Skeletal muscle satellite cell (primary cell): ENCODE results near the gene CFAP61. TPM values are rescaled to one million over a fixed set of nuclear protein-coding genes. Genes with fewer than 3 reads are reported as not detected.
A peak's percentile ranks its signal among the peaks of the same experiment; 100 is the strongest.
"Not testable (repeated sequence)": the region's sequence is repeated elsewhere in the genome, so short reads cannot be mapped to it uniquely, and the experiment has no call there.

Source experiments
- H3K27me3 ChIP-seq: 2 replicates; pipeline ENCODE4 v1.7.0; 2013; ENCODE audit warnings: low read length; ENCODE audit not compliant: control insufficient read depth, insufficient read depth
- H3K36me3 ChIP-seq: 2 replicates; pipeline ENCODE4 v1.7.0; 2013; ENCODE audit warnings: mild to moderate bottlenecking, control low read depth, low read length; ENCODE audit not compliant: insufficient read depth
- H3K4me1 ChIP-seq: 2 replicates; pipeline ENCODE4 v1.7.0; 2013; ENCODE audit warnings: low read length; ENCODE audit not compliant: control insufficient read depth, insufficient read depth
- H3K4me2 ChIP-seq: 2 replicates; pipeline ENCODE4 v1.7.0; 2013; ENCODE audit warnings: mild to moderate bottlenecking, low read length
- H3K4me3 ChIP-seq: 2 replicates; pipeline ENCODE4 v1.7.0; 2013; ENCODE audit warnings: low read length
- H3K9ac ChIP-seq: 2 replicates; pipeline ENCODE4 v1.7.0; 2013; ENCODE audit warnings: mild to moderate bottlenecking, low read depth, low read length, moderate library complexity
- H3K9me3 ChIP-seq: replicated peaks from 2 replicates; pipeline ENCODE4 v1.7.0; 2013; ENCODE audit warnings: mild to moderate bottlenecking, control low read depth, low read length
- total RNA-seq: library from RNA; depleted of rRNA; stranded (reverse); fragments of >200 nt; gene quantifications from 2 replicates; pipeline ENCODE4 v1.2.3, GENCODE V29; 2012; rRNA removed

CFAP61 gene
- not detected in 2 replicates for total RNA-seq

GRCh38 chr20:20052074-20052970 is at the start of gene CFAP61, which contains the start of gene CRNKL1:
CFAP61 (plus strand) TSS chr20:20052532; CDS start chr20:20056654, 4,122 bp downstream.
CRNKL1 (minus strand) TSS chr20:20052466; CDS start chr20:20052342, 124 bp downstream.
- Histone ChIP-seq H3K9me3 (no peaks in the 10 kb centered on the region), H3K4me1 (no peaks in the 10 kb centered on the region), H3K9ac (peak within 1 kb of the TSS; percentile 93), H3K27me3 (no peaks in the 10 kb centered on the region), H3K4me2 (peak within 1 kb of the TSS; percentile 88), H3K4me3 (peak within 1 kb of the TSS; percentile 95), H3K36me3 (peaks cover 28% of the 10 kb centered on the region)

GRCh38 chr20:20003031-20003954 is 49.0 kb upstream of the CFAP61 start:
- peak overlapping the region; percentile 11 for H3K4me3 ChIP-seq
- no peak overlapping the region for H3K9ac ChIP-seq
- H3K36me3 ChIP-seq = peaks cover 41% of the 10 kb centered on the region
- H3K27me3 ChIP-seq = no peaks in the 10 kb centered on the region
- H3K4me1 ChIP-seq = peaks cover 26% of the 10 kb centered on the region
- H3K9me3 ChIP-seq = no peaks in the 10 kb centered on the region
- H3K4me2 ChIP-seq = peak overlapping the region; percentile 62

DNA sequence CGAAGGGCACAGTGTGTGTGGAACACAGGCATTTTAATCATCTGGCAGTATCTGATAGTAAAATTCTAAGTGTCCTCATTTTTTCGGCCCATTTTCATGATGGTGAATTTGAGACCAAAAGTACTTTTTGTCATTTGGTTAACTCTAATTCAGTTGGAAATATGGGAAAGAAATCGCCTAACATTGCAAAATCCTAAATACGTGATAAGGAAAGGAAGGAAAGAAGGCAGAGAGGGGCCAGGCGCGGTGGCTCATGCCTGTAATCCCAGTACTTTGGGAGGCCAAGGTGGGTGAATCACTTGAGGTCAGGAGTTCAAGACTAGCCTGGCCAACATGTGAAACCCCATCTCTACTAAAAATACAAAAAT is 48.4 kb upstream of the CFAP61 start:
- Histone ChIP-seq H3K4me2 (peak overlapping the region; percentile 62), H3K36me3 (peaks cover 34% of the 10 kb centered on the region), H3K4me1 (peaks cover 26% of the 10 kb centered on the region), H3K4me3 (peak overlapping the region; percentile 11)
- H3K9ac ChIP-seq, H3K27me3 ChIP-seq, H3K9me3 ChIP-seq: not testable (repeated sequence)

GRCh38 chr20:20005342-20005741 is 47.0 kb upstream of the CFAP61 start:
- Histone ChIP-seq H3K36me3 (peaks cover 20% of the 10 kb centered on the region), H3K4me3 (no peak overlapping the region), H3K27me3 (no peaks in the 10 kb centered on the region), H3K4me2 (no peak overlapping the region), H3K9ac (no peak overlapping the region), H3K4me1 (peaks cover 36% of the 10 kb centered on the region), H3K9me3 (no peaks in the 10 kb centered on the region)

GRCh38 chr20:20009784-20010253 is 42.5 kb upstream of the CFAP61 start:
- H3K4me1 ChIP-seq = peaks cover 18% of the 10 kb centered on the region
- no peak overlapping the region for H3K4me3 ChIP-seq
- no peaks in the 10 kb centered on the region for H3K36me3 ChIP-seq
- no peaks in the 10 kb centered on the region for H3K27me3 ChIP-seq
- H3K4me2 ChIP-seq = peak overlapping the region; percentile 43
- H3K9me3 ChIP-seq = no peaks in the 10 kb centered on the region
- H3K9ac ChIP-seq = no peak overlapping the region

GRCh38 chr20:20010639-20011500 is 41.5 kb upstream of the CFAP61 start:
- Histone ChIP-seq H3K4me2 (peak overlapping the region; percentile 75), H3K4me3 (peak overlapping the region; percentile 5)

DNA sequence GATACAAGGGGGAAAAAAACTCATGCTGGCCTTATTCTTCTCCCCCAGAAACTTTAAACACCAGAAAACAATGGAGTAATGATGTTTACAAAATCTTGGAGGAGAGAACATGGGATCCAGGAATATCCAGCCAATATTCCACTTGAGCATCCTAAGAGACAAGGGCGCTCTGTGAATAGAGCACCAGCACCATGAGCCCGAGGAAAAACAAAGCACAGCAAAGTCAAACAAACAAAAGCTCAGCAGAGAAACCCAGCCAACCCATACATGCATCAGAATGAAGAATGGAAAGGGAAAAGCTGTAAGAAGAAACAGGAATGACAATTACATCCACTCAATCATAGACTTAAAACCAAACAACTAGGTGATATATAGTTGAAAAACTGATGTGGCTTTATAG is 39.8 kb upstream of the CFAP61 start:
- no peaks in the 10 kb centered on the region for H3K36me3 ChIP-seq
- H3K9me3 ChIP-seq = no peaks in the 10 kb centered on the region
- no peaks in the 10 kb centered on the region for H3K27me3 ChIP-seq
- H3K4me1 ChIP-seq = peaks cover 18% of the 10 kb centered on the region
- H3K4me2 ChIP-seq = no peak overlapping the region
- H3K4me3 ChIP-seq = no peak overlapping the region
- H3K9ac ChIP-seq = no peak overlapping the region

More at GRCh38 chr20:20010639-20011500, 41.5 kb upstream of the CFAP61 start:
- H3K36me3 ChIP-seq = no peaks in the 10 kb centered on the region
- no peaks in the 10 kb centered on the region for H3K9me3 ChIP-seq
- peaks cover 18% of the 10 kb centered on the region for H3K4me1 ChIP-seq
- H3K9ac ChIP-seq = peak overlapping the region; percentile 6
- H3K27me3 ChIP-seq = no peaks in the 10 kb centered on the region

DNA sequence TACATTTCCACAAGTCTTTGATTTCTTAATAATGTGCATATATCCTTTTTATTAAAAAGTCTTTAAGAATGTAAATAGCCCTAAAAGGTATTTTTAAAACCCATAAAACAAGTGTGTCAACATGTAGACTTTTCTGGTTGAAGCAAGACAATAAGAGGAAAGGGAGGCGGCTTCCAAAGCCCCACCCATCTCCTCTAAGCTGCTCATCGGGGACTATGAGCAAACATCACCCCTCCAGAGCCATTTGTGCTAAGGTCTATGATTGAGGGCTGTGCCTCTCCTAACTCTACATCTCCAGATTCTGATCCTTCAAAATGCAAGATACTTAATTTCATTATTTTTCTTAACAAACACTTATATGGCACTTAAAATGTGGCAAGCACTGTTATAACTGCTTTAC is 37.7 kb upstream of the CFAP61 start:
- Histone ChIP-seq H3K4me1 (peaks cover 28% of the 10 kb centered on the region), H3K9ac (no peak overlapping the region), H3K4me3 (no peak overlapping the region)

GRCh38 chr20:20017001-20017843 is 35.1 kb upstream of the CFAP61 start, which contains the start of gene NAA20:
NAA20 (plus strand) TSS chr20:20017362; CDS start chr20:20017397, 35 bp downstream.
- Histone ChIP-seq H3K36me3 (peaks cover 5% of the 10 kb centered on the region), H3K4me1 (peaks cover 13% of the 10 kb centered on the region), H3K4me3 (peak within 1 kb of the TSS; percentile 97), H3K4me2 (peak within 1 kb of the TSS; percentile 97), H3K9me3 (no peaks in the 10 kb centered on the region), H3K27me3 (no peaks in the 10 kb centered on the region), H3K9ac (peak within 1 kb of the TSS; percentile 97)

More for the DNA sequence above, 37.7 kb upstream of the CFAP61 start:
- peaks cover 5% of the 10 kb centered on the region for H3K36me3 ChIP-seq
- no peaks in the 10 kb centered on the region for H3K9me3 ChIP-seq
- no peaks in the 10 kb centered on the region for H3K27me3 ChIP-seq
- no peak overlapping the region for H3K4me2 ChIP-seq

DNA sequence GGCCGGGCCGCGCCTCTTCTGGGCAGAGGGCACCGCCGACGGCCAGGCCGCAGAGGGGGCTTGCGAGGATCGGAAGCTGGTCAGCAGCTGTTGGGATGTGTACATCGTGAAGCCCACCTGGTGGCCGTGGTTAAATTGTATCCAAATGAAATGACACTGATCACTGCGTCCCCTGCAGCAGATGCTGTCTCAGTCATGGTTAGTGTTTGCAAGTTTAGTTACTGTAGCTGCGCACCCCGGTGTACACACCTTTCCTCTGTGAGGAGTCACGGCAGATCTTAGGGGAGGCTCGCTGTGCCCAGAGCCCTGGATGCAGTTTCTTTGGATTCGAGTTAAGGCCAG is 34.5 kb upstream of the CFAP61 start:
- Histone ChIP-seq H3K4me3 (peak overlapping the region; percentile 97), H3K9me3 (no peaks in the 10 kb centered on the region), H3K27me3 (no peaks in the 10 kb centered on the region), H3K4me2 (peak overlapping the region; percentile 97), H3K36me3 (peaks cover 5% of the 10 kb centered on the region), H3K9ac (peak overlapping the region; percentile 97), H3K4me1 (peaks cover 13% of the 10 kb centered on the region)
